Measurements from ENCODE around the gene TOB1. TPM values are rescaled to one million over a fixed set of nuclear protein-coding genes. Genes with fewer than 3 reads are reported as not detected.

Gene TOB1
- total and polyA plus RNA-seq, 9 of the 15 experiments (the other 6 are each of a cell fraction or from before 2014, with no cell fraction given), result 4.8 to 63.7 (median 13.2) TPM

DNA sequence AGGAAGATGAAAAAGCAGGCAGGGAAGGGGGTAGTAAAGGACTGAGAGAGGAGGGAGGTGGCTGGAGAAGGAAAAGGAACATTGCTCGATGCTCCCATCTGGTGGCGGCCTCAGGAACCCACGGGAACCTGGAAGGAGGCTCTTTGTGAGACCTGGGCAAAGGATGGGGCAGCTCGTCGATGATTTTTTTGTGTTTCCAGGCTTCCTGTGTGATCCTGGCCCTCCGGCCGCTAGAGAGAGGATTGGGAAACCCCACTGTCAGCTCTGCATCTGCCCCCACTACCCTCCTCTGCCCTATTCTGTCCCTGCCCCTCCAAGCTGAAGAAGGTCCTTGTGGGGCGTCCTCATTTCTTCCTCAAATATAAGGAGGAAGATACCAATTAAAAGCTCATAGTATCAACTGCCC, 24.2 kb downstream of the TOB1 start (continued):
- TF ChIP-seq ARID3A (IDR thresholded peaks at IDR 0.05; ENCODE audit: borderline replicate concordance, low read depth, low read length), result no peak
- TF ChIP-seq ARID2 (IDR thresholded peaks at IDR 0.05), result peak; percentile 90; the same call in 1 of the 2 replicates
- TF ChIP-seq LCOR (CRISPR knock-in tag; IDR thresholded peaks at IDR 0.05), result no peak
- TF ChIP-seq KDM2B (CRISPR knock-in tag; IDR thresholded peaks at IDR 0.05), result no peak
- no peak for TF ChIP-seq E4F1 (CRISPR knock-in tag; IDR thresholded peaks at IDR 0.05; ENCODE audit: borderline replicate concordance)
- TF ChIP-seq ETV1 (tag; conservative IDR thresholded peaks at IDR 0.05; ENCODE audit: low read depth), result no peak
- TF ChIP-seq, protein P1, sequence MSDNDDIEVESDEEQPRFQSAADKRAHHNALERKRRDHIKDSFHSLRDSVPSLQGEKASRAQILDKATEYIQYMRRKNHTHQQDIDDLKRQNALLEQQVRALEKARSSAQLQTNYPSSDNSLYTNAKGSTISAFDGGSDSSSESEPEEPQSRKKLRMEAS (CRISPR knock-in tag; IDR thresholded peaks at IDR 0.05), result no peak
- TF ChIP-seq L3MBTL2 (IDR thresholded peaks at IDR 0.05), result no peak
- TF ChIP-seq, protein P2, sequence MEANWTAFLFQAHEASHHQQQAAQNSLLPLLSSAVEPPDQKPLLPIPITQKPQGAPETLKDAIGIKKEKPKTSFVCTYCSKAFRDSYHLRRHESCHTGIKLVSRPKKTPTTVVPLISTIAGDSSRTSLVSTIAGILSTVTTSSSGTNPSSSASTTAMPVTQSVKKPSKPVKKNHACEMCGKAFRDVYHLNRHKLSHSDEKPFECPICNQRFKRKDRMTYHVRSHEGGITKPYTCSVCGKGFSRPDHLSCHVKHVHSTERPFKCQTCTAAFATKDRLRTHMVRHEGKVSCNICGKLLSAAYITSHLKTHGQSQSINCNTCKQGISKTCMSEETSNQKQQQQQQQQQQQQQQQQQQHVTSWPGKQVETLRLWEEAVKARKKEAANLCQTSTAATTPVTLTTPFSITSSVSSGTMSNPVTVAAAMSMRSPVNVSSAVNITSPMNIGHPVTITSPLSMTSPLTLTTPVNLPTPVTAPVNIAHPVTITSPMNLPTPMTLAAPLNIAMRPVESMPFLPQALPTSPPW (CRISPR knock-in tag; IDR thresholded peaks at IDR 0.05), result peak; percentile 42; the same call in 1 of the 2 replicates
- TF ChIP-seq RBM34 (IDR thresholded peaks at IDR 0.05; ENCODE audit: borderline replicate concordance, insufficient read depth, low read length), result no peak

Measured in K562 (cell line).